ENCODE results near the gene KATNB1. TPM values are rescaled to one million over a fixed set of nuclear protein-coding genes. Genes with fewer than 3 reads are reported as not detected.

The KATNB1 gene
- total RNA-seq, 1 donor from 2014 or later, result 34.7 TPM

DNA sequence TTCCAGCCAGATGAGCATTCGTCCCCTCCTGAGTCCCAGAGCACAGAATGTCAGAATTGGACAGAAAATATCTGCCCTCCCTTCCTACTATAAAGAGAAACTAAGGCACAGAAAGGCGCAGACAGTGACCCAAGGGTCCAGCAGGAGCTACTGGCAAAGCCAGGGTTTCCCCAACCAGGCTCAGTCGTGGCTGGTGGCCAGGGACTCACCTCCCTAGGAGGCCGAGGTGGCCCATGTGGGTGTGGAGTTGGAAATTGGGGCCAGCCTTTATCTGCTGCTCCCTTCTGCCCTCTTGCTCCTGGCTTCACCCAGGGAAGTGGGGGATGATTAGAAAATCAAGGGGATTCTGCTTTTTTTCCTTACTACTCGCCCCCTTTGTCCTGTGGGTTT lies 39.9 kb upstream of the KATNB1 start:
- TF ChIP-seq, protein P1, sequence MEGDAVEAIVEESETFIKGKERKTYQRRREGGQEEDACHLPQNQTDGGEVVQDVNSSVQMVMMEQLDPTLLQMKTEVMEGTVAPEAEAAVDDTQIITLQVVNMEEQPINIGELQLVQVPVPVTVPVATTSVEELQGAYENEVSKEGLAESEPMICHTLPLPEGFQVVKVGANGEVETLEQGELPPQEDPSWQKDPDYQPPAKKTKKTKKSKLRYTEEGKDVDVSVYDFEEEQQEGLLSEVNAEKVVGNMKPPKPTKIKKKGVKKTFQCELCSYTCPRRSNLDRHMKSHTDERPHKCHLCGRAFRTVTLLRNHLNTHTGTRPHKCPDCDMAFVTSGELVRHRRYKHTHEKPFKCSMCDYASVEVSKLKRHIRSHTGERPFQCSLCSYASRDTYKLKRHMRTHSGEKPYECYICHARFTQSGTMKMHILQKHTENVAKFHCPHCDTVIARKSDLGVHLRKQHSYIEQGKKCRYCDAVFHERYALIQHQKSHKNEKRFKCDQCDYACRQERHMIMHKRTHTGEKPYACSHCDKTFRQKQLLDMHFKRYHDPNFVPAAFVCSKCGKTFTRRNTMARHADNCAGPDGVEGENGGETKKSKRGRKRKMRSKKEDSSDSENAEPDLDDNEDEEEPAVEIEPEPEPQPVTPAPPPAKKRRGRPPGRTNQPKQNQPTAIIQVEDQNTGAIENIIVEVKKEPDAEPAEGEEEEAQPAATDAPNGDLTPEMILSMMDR (conservative IDR thresholded peaks at IDR 0.05; ENCODE audit: low read depth, low read length), result no peak
- no peak for DNase-seq (ENCODE audit: low read depth)
- H3K4me3 ChIP-seq (ENCODE audit: low read depth, low read length), result no peak overlapping the region

DNA sequence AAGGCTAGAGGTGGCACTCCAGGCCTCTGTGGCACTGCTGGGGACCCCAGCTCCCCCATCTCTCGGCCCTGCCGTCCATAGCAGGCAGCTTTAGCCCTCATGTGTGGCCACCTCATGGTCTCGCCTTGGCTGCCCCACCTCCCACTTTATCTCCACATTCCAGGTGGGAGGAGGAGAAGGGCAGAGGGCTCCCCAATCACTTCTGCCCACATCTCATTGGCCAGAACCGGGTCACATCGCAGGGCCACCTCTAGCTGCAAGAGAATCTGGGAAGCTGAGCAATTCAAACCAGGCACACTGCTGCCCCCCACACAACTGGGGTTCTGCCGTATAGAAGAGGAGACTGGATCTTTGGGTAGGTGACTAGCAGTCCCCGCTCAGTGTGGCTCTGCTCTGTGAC lies 39.3 kb upstream of the KATNB1 start:
- DNase-seq (ENCODE audit: low read depth), result no peak
- H3K4me3 ChIP-seq (ENCODE audit: low read depth, low read length), result no peak overlapping the region
- TF ChIP-seq, protein P1 (conservative IDR thresholded peaks at IDR 0.05; ENCODE audit: low read depth, low read length), result no peak

DNA sequence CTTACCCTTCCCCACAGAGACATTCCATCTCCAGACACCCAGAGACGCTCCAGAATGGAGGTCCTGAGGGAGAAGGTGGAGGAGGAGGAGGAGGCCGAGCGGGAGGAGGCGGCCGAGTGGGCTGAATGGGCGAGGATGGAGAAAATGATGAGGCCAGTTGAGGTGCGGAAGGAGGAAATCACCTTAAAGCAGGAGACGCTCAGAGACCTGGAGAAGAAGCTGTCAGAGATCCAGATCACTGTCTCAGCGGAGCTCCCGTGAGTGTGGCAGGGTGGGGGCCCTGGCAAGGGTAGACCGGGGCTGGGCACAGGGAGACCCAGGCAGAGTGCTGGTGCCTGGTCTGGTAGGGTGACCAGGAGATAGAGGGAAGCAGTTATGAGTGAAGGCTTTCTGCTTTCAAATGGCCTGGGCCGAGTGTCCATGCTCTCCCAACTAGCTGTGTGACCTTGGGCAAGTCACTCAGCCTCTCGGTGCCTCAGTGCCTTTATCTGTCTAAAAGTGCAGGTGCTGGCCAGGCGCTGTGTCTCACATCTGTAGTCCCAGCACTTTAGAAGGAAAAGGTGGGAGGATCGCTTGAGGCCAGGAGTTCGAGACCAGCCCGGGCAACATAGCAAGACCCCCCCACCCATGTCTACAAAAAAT lies 37.6 kb upstream of the KATNB1 start:
- DNase-seq (ENCODE audit: low read depth), result no peak
- TF ChIP-seq, protein P1 (conservative IDR thresholded peaks at IDR 0.05; ENCODE audit: low read depth, low read length), result no peak
- H3K4me3 ChIP-seq (ENCODE audit: low read depth, low read length), result no peak overlapping the region

DNA sequence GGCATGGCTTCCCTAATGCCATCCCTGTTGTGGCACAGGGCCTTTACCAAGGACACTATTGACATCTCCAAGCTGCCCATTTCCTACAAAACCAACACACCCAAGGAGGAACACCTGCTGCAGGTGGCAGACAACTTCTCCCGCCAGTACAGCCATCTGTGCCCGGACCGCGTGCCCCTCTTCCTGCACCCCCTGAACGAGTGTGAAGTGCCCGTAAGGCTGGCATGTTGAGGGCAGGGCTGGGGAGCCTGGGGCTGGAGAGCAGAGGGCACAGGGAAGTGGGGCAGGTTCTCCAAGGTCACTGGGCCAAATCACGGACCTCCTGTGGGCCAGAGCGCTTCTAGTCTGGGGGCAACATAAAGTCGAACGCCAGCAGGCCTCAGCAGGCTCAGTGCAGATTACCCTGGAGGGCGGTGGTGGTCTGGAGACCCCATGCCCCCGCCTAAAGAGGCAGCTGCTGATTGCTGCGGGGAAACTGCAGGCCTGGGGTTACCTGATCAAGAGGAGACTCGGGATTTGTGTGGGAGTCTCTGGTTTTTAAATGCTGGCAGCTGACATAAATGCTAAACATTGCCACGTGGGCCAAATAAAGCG lies 36.7 kb upstream of the KATNB1 start:
- TF ChIP-seq, protein P1 (conservative IDR thresholded peaks at IDR 0.05; ENCODE audit: low read depth, low read length), result no peak

DNA sequence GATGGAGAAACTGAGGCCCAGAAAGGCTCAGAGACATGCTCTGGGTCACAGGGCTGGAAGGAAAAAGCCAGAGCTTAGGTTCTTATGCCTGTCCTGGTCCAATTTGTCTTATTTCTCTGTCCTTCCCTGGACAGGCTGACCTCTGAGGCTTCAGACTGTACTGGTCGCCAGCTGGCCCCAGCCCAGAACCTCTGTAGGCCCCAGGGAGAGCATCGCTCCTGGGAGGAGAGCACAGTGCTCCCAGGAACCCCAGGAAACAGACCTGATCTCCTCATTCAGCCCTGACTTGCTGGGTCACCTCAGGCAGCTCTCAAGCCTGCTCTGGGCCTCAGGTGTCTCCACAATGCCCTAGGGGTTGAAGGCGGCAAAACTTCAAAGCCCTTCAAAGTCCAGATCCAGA lies 36.1 kb upstream of the KATNB1 start:
- TF ChIP-seq, protein P1 (conservative IDR thresholded peaks at IDR 0.05; ENCODE audit: low read depth, low read length), result no peak
- no peak for DNase-seq (ENCODE audit: low read depth)
- no peak overlapping the region for H3K4me3 ChIP-seq (ENCODE audit: low read depth, low read length)

More for the DNA sequence above, 36.7 kb upstream of the KATNB1 start:
- no peak overlapping the region for H3K4me3 ChIP-seq (ENCODE audit: low read depth, low read length)
- no peak for DNase-seq (ENCODE audit: low read depth)

DNA sequence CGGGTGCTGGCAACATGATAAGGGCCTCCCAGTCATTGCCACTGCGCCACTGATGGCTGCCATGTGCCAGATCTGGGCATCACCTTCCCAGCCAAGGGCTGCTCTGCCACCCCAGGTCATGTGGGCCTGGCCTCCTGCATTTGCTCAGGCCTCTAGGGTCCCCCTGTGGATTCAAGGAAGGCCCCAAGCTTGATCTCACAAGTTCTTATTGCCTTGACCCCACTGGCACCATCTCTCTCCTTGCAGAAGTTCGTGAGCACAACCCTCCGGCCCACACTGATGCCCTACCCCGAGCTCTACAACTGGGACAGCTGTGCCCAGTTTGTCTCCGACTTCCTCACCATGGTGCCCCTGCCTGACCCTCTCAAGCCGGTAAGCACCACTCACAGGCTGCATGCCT lies 35.7 kb upstream of the KATNB1 start:
- H3K4me3 ChIP-seq (ENCODE audit: low read depth, low read length), result no peak overlapping the region
- no peak for DNase-seq (ENCODE audit: low read depth)
- TF ChIP-seq, protein P1 (conservative IDR thresholded peaks at IDR 0.05; ENCODE audit: low read depth, low read length), result no peak

Data from epithelial cell of proximal tubule (primary cell).